Stimulated activated CD4-positive, alpha-beta T cell treated with anti-CD3 and anti-CD28 coated beads, Interleukin-12 subunit alpha, Interleukin-12 subunit beta, amount 100 ng/mL, for 48 hours (primary cell): ENCODE data around the gene CGREF1.
A peak's percentile ranks its signal among the peaks of the same experiment; 100 is the strongest.

Experiments used
- DNase-seq, 3 donors: peaks; one replicate each; pipeline ENCODE4 v3.0.0-alpha.2; 2020; ENCODE audit warnings: low read depth in 2 of 3, low spot score in 1 of 3

Gene CGREF1

DNA sequence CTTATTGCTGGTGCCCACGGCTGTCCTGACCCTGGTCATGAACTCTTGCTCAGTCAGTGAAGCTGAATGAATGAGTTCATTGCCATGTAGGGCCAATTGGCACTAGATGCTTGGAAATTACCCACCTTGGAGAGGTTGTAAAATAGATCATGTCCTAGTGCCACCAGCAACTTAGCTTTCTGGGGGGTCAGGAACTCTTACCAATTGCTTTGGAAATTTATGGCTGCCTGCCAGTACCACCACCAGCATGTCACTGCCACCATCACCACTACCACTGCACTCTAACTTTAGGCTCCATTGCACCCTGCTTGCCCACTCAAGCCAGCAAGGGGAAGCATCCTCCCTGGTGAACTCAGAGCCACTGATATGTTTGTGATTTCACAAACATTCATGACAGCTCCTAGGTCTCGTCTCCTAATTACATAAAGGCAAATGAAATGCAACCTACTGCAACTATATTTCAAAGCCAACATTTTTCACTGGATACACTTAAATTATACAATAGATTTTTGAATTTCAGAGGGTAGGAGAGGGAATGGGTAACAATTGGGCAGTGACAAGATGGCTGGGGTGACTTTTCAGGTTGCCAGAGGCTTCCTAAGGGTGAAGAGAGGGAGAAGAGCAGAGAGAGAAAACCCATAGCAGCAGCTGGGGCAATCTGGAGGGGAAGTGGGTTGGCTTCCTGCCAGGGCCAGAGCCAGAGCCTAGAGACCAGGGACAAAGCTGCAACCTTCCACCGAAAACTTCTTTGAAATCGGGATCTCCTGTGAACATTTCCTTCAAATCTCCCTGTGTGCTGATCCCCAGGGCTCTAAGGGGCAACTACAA, 44.0 kb downstream of the CGREF1 start:
- peak in 1 of 3 donors; percentile 26 for DNase-seq

DNA sequence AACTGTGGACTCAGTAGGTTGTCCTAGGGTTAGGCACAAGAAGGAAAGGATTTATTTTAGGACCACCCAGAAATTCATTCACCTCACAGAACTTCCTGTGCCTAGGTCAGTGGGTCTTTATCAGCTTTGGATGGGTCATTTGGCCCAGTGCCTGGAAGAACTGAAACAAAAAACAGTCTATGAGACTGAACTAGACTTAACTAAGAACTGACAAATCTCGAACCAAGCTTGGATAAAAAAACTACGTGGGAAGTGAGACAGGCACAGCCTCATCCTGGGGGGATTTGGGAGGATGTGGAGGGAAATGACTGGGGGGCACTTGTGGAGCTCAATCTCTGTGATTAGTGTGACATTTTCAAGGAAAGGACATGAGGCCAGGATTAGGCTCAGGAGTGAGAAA, 45.1 kb downstream of the CGREF1 start:
- no peak for DNase-seq

- no peak for DNase-seq
Measured at GRCh38 chr2:27072920-27073319, 46.0 kb downstream of the CGREF1 start.

DNA sequence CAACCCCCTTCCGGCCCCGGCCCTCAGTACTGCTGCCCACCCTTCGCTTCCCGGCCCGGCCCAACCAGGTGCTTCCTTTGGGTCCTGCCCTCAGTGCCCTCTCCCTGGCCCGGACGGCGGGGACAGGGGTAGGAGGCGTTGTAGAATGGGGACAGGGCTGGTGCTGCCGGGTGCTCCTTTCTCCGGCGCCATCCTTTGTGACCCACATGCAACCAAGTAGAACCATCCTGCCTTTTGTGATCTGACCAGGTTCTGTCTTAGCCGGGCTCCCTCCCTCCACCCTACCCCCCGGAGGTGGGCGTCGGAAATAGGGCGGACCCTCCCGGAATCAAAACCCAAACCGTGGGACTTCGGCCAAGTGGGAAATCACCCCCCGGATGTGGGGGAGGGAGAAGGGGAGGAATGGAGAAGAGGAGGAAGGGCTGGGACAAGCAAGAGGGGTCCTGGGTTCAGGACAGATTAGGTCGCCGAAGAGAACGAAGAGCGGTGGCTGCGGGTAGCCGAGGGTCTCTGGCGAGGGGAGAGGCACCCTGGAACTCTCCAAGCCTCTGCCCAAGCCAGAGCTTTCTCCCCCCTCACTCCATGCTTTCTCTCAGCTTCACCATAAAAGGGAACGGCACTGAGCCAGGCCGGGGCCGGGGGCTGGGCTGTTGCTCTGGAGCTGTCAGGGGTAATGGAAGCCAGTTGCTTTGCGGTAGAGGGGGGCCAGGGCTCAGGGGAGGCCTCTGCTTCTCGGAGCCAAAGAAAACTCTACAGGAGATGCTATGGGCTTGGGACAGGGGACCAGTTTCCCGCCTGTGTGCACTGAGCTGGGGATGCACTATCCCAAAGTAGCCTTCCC, 46.7 kb downstream of the CGREF1 start:
- DNase-seq = peak in 2 of 3 donors; percentile 41 to 49

- peak; percentile 78 to 85 (median 82) for DNase-seq
Measured at GRCh38 chr2:27071277-27071989, 47.5 kb downstream of the CGREF1 start, which contains the start of gene OST4. Gene OST4, minus strand, starts transcription at chr2:27071654.

GRCh38 chr2:27070653-27071276, 48.2 kb downstream of the CGREF1 start:
- DNase-seq = no peak

- no peak for DNase-seq
Measured at GRCh38 chr2:27069961-27070618, 48.8 kb downstream of the CGREF1 start.

DNA sequence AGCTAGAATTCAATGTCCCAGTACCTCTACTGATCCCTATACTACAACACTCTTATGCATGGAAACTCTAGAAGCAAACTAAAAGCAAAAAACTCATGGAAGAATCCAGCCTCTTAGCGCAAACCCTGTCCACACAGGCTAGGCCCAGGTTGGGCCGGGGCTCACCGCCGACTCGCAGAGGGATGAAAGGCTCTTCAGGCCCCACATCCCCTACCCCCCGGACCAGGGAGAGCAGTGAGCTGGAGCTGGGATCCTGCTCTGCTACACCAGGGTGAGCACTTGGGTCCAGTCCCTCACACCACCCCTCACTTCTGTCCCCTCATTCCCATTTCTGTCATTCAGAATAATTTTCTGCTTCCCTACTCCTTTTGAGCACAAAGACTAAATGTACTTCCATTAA, 49.5 kb downstream of the CGREF1 start:
- no peak for DNase-seq

DNA sequence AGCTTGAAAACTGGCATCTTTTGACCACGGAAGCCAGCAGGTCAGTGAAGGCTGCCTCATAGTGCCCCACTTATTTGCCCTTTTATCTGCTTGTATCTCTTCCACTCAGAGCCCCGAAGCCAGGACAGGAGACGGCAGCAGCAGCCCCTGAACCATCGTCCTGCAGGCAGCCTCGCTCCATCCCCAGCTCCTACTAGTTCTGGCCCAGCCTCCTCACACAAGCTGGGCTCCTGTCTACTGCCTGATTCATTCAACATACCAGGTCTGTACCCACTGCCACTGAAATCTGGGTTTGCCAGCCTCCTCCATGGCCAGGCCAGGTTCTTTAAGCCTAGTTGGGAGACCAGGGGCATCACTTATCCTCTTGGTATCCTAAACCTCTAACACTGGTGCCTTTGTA, 51.5 kb downstream of the CGREF1 start:
- DNase-seq = no peak

- no peak for DNase-seq
Measured at GRCh38 chr2:27065128-27065527, 53.8 kb downstream of the CGREF1 start.

DNA sequence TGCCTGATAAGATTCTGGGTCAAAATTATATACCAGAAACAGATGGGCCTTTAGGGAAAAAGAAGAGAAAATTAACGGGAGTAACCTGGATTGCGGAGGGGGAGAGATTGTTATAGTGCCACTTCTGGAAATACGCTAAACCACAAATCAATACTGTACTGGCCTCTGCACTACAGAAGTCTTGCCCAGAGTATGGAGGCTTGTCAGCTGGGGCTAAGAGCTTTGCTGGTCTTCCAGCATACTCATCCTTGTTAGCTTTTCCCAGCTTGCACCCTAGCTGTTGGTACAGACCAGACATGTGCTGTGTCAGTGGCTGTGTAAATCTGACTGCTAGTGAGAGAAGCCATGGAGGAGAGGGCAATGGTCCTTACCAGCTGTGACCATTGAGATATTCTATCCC, 58.6 kb downstream of the CGREF1 start:
- no peak for DNase-seq

- DNase-seq = no peak
Measured at GRCh38 chr2:27059141-27059820, 59.6 kb downstream of the CGREF1 start.

DNA sequence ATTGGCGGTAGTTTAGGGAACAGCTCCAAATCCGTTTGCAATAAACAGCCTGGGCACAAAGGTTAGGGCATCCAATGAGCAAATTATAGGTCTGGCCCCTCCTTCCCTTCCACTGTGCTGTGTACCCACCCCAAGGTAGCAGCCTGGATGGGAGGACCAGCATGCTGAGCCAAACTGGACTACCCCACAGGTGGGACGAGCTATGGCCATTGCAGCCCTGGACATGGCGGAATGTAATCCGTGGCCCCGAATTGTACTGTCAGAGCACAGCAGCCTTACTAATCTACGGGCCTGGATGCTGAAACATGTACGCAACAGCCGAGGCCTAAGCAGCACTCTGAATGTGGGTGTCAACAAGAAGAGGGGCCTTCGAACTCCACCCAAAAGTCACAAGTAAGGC, 60.7 kb downstream of the CGREF1 start:
- no peak for DNase-seq

- no peak for DNase-seq
Measured at GRCh38 chr2:27057184-27057583, 61.7 kb downstream of the CGREF1 start.

DNA sequence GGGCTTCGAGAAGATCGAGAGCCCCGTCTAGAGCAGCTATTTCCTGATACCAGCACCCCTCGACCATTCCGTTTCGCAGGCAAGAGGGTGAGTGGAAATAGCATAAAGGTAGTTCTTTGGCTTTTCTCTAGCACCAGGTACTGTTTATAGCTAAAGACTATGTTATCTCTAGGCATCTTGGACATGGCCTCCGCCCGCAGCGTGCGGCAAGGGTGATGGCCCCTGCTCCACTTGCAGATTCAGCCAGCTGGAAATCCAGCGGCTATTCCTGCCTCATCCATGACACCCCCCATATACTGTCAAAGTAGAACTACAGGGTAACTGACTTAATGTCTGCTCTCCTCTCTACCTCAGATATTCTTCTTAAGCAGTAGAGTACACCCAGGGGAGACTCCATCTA, 64.2 kb downstream of the CGREF1 start:
- DNase-seq = no peak

GRCh38 chr2:27053776-27054175, 65.2 kb downstream of the CGREF1 start:
- no peak for DNase-seq

DNA sequence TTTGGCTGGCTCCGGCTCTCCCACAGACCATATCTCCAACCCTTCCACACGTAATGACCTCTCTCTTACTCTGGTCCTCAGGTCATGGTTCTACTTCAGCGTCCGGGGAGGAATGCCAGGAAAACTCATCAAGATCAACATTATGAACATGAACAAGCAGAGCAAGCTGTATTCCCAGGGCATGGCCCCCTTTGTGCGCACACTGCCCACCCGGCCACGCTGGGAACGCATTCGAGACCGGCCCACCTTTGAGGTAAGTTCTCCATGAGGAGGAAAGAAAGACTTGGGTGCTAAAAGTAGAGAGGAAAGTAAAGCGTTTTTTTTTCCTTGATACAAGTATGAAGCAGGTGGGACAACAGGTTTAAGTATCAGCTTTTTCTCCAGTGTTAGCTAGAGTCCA, 65.6 kb downstream of the CGREF1 start:
- DNase-seq = no peak

- DNase-seq = no peak
Measured at GRCh38 chr2:27051902-27052645, 66.9 kb downstream of the CGREF1 start.
